NCI-H2171 treated with DMSO at 0.1 percent for 48 hours (cell line): ENCODE data around the gene ELOVL1.

Experiments
- DNase-seq: peaks from one replicate; lab custom pipeline; 2025; lab: John Stamatoyannopoulos, UW

Gene ELOVL1

GRCh38 chr1:43354936-43355335 is 12.9 kb downstream of the ELOVL1 start:
- DNase-seq = no peak

DNA sequence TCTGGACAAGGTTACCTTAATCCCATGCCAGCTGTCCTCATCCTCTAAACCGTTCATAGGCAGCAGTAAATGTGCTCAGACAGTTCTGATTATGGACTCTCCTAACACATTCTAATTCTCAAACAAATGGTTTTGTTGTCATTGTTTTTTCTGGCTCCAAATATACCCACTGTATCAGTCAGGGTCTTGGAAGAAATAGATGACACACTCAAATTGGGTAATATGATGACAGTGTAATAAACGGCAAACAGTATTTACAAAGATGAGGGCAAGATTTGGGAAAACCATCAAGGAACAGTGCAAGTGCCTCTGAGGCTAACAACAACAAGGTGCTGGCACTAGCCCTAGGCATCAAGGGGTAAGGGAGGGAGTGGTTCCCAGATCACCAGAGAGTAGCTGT is 13.3 kb downstream of the ELOVL1 start:
- DNase-seq = no peak

DNA sequence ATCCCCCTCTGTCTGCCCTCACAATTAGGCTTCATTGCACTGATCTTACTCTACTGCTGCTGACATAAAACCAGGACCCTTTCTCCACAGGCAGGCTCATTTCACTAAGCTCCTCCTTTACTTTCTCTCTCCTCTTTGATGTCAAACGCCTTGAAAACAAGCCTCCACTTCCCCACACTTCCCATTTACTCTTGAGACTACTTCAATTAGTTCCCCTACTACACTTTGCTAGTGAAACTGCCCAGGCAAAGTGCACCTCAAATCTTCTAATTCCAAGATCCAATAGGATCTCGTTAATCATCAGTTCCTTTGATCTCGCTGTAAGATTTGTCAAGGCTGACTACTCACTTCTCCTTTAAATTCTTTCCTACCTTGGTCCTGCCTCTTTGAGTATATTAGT is 14.9 kb downstream of the ELOVL1 start:
- DNase-seq = no peak

GRCh38 chr1:43352351-43352705 is 15.5 kb downstream of the ELOVL1 start:
- DNase-seq = no peak

DNA sequence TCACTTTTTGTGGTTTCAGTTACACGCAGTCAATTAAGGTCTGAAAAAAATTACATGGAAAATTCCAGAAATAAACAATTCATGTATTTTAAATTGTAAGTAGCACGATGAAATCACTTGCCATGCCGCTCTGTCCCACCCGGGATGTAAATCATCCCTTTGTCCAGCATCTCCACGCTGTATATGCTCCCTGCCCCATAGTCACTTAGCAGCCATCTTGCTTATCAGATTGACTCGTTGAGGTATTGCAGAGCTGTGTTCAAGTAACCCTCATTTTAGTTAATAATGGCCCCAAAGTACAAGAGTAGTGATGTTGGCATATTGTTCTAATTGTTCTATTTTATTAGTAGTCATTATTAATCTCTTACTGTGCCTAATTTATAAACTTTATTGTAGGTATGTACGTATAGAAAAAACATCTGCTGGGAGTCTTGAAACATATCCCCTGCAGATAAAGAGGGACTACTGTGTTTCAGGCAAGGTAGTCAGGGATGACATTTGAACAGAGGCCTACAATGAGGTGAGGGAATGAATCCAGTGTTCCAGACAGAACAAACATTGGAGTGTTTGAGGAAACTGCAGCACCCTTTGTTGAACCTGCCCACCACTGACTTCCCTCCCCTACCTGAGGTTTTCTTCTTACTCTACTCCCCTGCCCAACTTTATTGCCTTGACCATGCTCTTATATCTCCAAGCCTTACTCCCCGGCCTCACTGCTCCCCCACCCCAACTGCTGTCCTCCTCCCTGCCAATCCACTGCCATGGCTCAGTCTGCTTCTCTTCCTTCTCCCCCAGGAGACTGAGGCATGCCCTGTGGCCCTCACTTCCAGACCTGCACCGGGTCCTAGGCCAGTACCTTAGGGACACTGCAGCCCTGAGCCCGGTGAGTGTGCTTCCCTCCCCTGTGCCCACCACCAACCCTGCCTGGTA is 16.1 kb downstream of the ELOVL1 start:
- no peak for DNase-seq

DNA sequence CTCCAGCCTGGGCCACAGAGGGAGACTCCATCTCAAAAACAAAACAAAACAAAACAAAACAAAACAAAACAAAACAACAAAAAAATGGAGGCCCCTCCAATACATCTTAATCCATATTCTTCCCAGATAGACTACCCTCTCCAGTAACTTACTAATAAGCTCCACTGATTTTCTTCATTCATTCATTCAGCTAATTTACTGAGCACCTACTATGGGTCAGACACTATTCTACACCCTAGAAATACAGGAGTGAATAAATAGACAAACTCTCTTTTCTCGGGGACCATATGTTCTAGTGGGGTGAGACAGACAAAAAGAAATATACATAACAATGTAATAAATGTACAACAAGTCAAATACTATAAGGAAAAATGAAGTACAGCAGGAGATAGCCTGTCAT is 16.8 kb downstream of the ELOVL1 start:
- DNase-seq = no peak

DNA sequence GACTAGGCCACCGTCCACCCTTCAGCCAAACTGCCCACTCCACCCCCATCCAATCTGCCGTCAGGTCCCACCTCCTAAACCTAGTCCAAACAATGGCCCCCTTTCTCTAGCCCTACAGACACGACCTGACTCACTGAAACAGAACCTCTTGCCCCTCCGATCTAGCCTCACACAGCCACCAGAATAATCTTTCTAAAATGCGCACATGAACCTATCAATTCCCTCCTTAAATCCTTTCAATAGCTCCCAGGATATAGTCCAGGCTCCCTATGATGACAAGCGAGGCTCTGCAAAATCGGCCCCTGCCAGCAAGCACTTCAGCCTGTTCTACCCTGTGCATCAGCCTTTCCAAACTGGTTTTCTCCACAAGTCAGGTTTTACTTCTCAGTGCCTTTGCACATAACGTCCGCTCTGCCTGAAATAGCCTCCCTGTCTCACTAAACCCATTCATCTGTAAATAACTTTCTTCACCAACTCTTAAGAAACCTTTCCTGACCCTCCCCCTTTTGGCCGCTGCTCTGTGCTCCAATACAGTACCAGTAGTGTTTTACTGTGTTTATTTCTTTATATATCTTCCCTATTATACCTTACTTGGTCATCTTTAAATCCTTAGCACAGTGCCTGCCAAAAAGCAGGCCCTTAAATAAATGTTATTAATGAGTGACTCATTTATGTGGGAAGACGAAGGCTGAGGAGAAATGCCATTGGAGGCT is 18.1 kb downstream of the ELOVL1 start:
- DNase-seq = no peak

DNA sequence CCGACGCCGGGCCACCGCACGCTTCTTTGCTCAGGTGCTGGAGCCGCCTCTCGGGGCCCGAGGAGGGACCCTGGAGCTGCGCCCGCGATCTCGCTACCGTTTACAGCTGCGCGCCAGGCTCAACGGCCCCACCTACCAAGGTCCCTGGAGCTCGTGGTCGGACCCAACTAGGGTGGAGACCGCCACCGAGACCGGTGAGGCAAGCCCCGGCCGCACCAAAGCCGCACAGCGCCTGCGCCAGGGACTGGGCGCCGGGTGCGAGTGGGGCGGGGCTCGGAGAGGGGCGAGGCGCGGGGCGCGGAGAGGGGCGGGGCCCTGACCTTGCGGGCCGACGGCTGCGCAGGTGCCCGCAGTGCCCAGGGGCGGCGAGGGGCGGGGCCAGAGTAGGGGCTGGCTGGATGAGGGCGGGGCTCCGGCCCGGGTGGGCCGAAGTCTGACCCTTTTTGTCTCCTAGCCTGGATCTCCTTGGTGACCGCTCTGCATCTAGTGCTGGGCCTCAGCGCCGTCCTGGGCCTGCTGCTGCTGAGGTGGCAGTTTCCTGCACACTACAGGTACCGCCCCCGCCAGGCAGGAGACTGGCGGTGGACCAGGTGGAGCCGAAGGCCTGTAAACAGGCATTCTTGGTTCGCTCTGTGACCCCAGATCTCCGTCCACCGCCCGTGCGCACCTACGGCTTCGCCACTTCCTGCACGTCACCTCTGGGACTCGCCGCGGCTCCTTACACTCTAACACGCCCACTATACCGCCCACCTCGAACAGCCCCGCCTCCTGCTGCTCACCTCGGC is 18.8 kb downstream of the ELOVL1 start:
- DNase-seq = peak; percentile 93

DNA sequence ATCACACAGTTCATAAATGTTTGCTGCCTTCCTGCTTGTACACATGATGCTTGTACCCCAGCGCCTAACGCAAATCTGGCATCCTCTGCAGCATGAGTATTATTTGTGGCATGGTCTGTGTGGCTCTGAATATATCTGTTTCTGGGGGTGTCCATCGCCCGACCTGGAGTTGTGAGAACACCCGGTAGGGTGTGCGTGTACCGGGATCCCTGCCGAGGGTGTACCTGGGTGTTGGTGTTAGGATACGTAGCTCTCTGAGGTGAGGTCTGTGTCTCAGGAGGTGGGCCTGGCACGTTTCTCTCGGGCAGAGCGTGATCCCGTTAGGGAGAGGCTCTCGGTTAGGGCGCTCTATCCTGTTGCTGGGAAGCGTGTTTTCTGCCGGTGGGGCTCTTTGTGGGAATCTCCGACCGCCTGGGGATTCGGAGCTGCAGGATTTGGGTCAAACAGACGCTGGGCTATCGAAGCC is 19.4 kb downstream of the ELOVL1 start:
- peak; percentile 88 for DNase-seq

- no peak for DNase-seq
Measured at GRCh38 chr1:43346636-43347035, 21.2 kb downstream of the ELOVL1 start.

GRCh38 chr1:43345120-43345519 is 22.7 kb downstream of the ELOVL1 start:
- no peak for DNase-seq

GRCh38 chr1:43344267-43344850 is 23.5 kb downstream of the ELOVL1 start:
- no peak for DNase-seq

DNA sequence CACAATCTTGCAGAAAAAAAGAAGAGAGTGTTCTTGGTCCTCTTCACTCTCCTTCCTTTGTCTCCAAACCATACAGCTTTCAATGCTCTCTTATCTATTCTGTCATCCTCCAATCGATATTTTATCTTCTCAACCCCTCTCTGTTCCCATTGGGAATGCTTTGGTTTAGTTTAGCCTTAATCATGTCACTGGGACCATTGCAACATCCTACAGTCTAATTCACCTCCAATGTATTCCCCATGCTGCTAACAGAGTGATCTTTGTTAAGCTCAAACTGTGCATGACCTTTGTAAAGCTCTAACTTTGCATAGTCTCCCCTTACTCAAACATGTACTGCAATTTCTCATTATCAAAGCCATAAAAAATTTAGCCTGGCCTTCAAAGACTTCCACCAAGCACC is 27.3 kb downstream of the ELOVL1 start:
- no peak for DNase-seq

DNA sequence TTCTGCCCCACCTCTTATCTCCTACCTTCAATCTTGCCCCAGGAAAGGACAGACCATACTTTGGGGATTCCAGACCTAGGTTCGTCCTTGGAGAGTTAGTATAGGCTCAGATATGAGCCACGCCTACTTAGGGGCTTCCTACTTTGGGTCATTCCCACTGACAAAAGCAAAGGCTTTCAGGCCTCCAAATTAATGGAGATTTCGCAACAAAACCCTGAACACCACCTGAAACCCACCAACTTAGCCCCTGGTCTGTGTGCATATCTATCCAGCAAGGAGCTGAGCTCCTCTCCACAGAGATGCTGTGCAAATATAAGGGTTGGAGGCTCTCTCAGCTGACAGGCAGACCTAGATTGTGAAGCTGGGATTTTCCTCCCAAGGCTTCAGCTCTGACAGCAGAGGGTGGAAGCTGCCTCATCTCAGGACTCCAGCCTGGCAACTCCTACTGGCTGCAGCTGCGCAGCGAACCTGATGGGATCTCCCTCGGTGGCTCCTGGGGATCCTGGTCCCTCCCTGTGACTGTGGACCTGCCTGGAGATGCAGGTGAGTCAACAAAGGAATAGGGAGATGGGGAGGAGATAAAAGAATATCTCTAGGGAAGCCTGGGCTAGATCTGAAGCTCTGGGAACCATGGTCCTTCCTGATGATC is 28.1 kb downstream of the ELOVL1 start:
- DNase-seq = no peak

GRCh38 chr1:43338001-43338400 is 29.8 kb downstream of the ELOVL1 start:
- DNase-seq = no peak

GRCh38 chr1:43337588-43337987 is 30.2 kb downstream of the ELOVL1 start, which contains the start of gene MPL:
Gene MPL (plus strand): TSS chr1:43337818. CDS start chr1:43337849, 31 bp downstream.
- DNase-seq = no peak

- DNase-seq = no peak
Measured at GRCh38 chr1:43334453-43335205, 33.2 kb downstream of the ELOVL1 start.

DNA sequence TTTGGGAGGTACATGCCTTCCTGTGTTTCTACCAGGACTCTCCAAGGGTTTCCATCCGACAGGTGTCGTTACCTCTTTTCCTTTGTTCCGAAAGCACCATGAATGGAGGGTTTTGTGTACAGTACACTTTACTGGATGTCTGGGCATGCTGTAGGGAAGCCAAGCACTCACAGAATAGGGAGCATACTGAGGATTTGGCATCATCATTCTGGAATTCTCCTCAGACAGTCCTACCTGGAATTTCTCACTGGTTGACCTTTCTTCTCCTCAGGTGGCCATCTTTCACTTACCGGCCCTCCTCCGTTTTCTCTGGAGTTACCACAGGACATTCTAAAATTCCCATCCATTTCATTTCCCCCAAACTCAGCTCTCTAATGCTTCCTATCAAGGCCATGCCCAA is 36.1 kb downstream of the ELOVL1 start:
- no peak for DNase-seq

DNA sequence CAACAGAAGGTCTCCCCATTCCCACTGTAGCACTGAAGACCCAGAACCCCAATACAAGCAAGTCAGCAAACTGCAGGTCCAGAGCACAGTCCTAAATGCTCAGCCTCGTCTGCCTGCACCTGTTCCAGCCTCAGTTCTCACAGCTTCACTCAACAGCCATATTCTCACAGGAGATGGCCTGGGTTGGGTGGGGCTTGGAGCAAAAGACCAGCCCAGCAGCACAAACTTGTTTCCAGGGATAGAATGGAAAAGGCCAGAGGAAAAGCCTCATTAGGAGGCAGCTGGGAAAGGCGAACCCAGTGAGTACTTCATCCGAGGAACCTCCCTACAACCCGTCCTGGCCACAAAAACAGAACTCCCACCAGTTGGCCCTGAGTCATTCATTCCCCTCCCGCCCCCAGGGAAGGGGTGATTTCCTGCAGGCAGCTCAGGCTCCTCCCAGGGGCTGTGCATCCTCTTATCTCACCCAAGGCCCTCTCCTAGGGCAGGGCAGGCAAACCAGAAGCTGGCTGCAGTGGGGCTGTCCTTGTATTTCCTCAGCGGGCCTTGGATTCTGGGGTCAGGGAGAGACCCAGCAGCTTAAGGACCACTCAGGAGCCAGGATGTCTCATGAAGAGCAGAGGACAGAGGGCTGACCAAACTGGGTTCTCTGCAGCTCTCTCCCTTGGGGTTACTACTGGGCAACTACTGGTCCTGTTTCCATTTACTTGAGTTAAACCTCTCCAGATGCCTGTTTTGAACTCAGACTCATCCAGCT is 37.6 kb downstream of the ELOVL1 start:
- DNase-seq = no peak
